ENCODE data around the gene BBOX1.

DNA sequence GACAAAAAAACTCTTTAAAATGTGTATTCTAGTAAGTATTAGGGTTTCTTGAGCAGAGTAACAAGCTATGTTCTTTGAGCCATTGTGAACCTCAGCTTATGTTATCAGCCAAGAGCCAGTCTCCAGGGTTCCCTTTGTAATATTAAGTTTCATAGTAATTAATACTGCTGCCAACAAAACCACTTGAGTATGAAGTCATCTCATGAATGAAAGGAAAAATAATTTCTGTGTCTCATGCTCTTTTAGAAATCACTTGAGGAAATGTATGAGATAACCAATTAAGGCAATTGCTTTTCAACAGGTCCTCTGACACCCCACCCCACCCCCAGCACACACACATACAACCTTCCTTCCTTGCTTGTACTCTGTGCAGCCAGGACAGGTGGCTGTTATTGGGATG, 59.9 kb downstream of the BBOX1 start:
- no peak for TF ChIP-seq ARNT (IDR thresholded peaks at IDR 0.05)
- TF ChIP-seq TARDBP (IDR thresholded peaks at IDR 0.05) = no peak
- TF ChIP-seq FOXA1 (IDR thresholded peaks at IDR 0.05) = no peak
- TF ChIP-seq BHLHE40 (IDR thresholded peaks at IDR 0.05; ENCODE audit: borderline replicate concordance) = no peak
- TF ChIP-seq ZNF384 (IDR thresholded peaks at IDR 0.05) = no peak
- no peak for TF ChIP-seq LEF1 (IDR thresholded peaks at IDR 0.05; ENCODE audit: borderline replicate concordance)
- no peak for TF ChIP-seq SP1 (IDR thresholded peaks at IDR 0.05)
- TF ChIP-seq ELF4 (IDR thresholded peaks at IDR 0.05) = no peak
- no peak for TF ChIP-seq L3MBTL2 (conservative IDR thresholded peaks at IDR 0.05)
- no peak for TF ChIP-seq SUZ12 (IDR thresholded peaks at IDR 0.05)
- no peak for TF ChIP-seq NFRKB (IDR thresholded peaks at IDR 0.05)
- no peak for TF ChIP-seq PKNOX1 (IDR thresholded peaks at IDR 0.05)

Data from HEK293T (cell line).